Measurements from ENCODE around the gene BMX.

BMX gene

GRCh38 chrX:15507005-15507404 is 6.4 kb downstream of the BMX start:
- no peak for DNase-seq

DNA sequence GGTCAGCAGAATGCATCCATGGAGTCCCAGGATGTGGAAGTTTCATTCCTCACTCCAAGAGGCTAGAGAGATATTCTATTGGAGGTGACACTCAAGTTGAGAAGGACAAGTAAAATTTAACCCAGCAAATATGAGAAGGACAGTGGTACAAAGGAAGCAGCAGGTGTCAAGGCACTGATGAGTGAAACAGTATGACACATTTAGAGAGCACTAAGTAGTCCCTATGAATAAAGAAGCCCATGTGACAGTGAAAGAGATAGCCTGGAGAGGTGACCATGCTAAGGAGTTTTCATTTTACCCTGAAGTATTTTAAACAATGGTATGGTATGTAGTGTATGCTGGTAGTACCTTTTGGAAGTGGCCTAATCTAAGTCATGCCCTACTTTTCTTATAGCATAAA is 9.2 kb downstream of the BMX start:
- no peak for DNase-seq

- no peak for DNase-seq
These were observed 11.0 kb downstream of the BMX start for GRCh38 chrX:15511563-15511962.

- no peak for DNase-seq
These were observed 11.9 kb downstream of the BMX start for GRCh38 chrX:15512401-15512965.

- no peak for DNase-seq
These were observed 13.7 kb downstream of the BMX start for GRCh38 chrX:15514279-15514678.

DNA sequence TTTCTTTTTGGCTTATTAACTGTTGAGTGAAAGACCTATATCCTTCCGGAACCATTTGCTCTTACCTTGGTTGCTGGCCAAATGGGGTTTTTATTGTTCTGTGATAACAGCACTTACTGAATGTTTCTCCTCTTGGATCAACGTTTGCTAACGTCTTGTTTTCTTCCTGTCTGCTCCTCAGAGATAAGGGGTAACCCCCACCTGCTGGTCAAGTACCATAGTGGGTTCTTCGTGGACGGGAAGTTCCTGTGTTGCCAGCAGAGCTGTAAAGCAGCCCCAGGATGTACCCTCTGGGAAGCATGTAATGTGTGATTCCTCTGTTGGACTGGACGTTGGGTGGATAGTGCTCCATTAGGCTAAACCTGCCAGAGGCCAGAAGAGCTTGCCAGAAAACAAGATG is 15.3 kb downstream of the BMX start:
- DNase-seq, result no peak

- DNase-seq, result no peak
These were observed 21.9 kb downstream of the BMX start for GRCh38 chrX:15522464-15522863.

DNA sequence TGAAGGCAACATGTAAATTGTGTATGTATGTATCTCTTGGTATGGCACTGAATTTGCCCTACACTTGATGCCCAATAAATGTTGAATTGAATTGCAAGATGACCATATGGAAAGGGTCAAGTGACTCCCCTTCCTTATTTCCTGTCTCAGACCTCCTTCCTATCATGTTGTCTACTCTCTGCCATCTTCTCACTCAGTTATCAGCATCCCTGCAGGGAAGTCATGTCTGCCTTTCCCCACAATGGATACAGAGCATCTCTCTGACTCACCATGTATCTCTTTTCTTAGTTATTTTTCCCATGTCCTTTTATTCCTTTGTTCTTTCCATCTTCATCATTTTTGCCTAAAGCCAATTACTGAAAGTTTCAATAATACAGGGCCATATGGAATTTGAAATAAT is 22.5 kb downstream of the BMX start:
- no peak for DNase-seq

- no peak for DNase-seq
These were observed 23.8 kb downstream of the BMX start for GRCh38 chrX:15524417-15524816.

- no peak for DNase-seq
These were observed 25.2 kb downstream of the BMX start for GRCh38 chrX:15525664-15526416.

GRCh38 chrX:15529165-15529564 is 28.6 kb downstream of the BMX start:
- DNase-seq, result no peak

DNA sequence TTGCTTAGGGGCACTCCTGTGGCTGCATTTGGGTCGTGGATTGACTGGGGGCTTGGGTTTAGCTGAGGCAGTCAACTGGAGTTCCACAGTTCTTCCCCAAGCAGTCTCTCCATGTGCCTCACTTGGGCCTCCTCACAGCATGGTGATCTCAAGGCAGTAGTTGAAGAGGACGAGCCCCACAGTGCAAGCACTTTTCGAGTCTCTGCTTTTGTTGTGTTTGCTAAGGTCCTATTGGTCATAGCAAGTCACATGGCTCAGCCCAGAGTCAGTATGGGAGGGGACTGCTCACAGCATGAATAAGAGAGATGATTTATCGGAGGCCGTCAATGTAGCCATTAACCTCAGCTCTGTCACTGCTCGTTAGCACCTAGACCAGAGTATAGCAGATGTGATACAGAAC is 29.7 kb downstream of the BMX start:
- no peak for DNase-seq

DNA sequence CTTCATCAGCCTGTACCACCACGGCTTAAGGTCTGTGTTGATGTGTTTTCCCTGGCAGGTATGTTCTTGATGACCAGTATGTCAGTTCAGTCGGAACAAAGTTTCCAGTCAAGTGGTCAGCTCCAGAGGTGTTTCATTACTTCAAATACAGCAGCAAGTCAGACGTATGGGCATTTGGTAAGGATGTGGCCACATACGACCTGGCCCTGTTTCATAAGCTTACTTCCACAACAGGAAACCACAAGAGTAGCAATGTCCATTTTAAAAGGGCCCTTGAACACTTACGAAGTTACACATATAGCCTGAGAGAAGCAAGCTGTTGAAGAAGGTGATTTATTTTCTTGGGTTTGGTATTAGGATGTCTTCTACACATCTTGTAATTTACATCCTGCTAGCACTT is 46.1 kb downstream of the BMX start:
- DNase-seq, result no peak

DNA sequence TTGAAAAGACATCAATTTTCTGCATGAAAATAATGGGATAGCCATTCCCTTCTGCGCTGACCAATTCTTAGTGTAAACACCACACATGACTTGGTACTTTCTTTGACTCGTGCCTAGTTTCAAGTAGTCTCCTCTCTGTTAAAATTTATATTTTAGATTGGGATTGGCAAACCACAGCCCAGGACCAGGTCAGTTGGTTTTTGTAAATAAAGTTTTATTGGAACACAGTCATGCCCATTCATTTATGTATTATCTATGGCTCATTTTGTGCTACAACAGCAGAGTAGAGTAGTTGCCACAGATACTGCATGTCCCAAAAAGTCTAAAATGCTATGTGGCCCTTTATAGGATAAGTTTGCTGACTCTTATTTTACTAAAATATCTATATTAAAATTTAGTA is 46.7 kb downstream of the BMX start:
- no peak for DNase-seq

DNA sequence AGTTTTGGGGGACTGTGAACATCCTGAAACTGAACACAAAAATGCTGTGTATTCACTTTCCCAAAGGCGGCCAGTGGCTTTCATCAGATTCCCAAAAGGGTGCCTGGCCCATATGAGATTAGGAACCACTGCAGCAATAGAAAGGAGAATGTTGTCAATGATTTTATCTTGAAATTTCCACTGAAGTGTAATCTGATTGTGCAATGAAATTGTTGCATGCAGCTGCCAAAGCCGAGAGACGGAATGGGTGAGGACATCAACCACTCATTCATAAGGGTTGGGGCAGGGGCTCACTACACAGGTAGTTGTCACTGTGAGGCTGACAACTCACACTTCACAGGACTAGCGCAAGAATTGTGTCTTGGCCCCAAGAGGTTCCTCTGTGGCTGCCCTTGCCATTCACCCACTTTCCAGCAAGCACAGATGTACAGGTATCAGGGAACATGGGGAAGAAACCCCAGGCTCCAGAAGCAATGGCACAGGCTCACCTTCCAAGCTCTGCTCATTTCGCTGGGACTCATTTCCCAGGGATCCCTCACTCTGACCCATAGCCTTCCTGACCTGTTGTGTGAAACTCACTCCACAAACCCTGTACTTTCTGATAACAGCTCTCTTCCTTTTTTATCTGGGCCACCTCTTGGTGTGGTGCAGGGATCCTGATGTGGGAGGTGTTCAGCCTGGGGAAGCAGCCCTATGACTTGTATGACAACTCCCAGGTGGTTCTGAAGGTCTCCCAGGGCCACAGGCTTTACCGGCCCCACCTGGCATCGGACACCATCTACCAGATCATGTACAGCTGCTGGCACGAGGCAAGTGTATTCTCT is 48.8 kb downstream of the BMX start:
- DNase-seq, result no peak

DNA sequence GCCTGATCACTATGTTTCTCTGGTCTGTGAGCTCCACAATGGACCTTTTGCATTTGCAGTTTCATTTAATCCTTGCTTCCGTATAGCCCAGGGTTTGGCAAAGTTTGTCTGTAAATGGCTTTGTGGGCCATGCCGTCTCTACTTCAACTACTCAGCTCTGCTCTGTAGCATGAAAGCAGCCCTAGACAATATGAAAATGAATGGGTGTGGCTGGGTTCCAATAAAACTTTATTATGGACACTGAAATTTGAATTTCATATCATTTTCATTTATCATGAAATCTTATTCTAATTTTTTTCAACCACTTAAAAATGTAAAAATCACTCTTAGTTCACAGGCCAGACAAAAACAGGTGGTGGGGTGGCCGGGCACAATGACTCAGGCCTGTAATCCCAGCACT is 58.6 kb downstream of the BMX start:
- DNase-seq, result no peak

- DNase-seq, result no peak
These were observed 60.3 kb downstream of the BMX start for GRCh38 chrX:15560924-15561323.

DNA sequence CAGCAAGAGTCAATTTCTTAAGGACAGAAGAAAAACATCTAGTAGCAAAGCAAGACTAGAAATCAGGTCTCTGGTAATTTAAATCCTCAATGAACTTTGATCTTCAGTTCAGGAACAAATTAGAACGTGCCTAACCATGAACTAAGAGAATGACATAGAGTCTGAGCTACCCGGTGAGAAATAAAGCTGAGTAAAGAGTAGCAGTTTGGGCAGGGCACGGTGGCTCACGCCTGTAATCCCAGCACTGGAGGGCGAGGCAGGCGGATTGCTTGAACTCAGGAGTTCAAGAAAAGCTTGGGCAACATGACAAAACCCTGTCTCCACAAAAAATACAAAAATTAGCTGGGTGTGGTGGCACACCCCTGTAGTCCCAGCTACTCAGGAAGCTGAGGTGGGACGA is 62.4 kb downstream of the BMX start:
- DNase-seq, result no peak

DNA sequence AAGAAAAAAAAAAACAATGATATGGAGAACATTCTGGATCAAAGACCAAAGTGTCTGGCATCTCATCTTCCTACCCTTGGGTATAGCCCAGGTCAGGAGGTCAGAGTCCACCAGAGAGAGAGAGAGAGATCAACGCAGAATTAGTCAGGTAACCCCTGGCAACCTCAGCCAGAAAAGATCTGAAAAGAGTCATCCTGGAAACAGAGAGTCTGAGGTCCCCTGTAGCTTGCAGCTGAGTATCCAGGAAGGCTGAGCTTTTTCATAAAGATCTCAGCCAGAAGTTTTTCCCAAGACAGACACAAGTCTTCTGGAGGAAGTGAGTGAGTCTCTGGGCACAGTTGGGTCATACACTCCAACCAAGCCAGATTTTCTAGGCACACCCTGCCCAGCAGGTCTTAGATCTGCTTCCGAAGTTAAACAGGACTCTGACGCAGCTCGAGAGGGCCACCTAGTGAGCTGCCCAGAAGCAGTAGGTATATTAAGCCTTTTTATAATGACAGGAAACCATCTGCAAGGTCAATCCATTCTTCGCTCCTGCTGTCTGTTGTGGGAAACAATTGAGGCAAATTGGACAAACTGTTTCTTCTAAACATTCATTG is 64.5 kb downstream of the BMX start:
- peak; percentile 8 for DNase-seq

DNA sequence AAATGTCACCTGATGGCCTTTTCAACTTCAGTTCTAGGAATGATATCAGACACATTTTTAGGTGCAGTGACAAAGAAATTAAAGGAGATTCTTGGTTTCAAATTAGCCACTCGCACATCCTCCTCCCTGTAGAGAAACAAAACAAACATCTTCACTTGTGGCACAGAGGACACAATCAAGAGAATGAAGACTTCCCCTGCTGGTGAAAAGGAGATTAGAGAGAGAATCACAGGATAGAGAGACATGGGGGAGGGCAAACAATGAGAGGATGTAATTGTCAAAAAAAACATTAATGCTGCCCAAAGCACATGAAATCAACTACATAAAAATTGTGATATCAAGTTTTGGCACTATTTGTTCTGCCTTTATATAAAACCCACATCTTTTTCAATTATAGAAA is 65.6 kb downstream of the BMX start:
- DNase-seq, result no peak

DNA sequence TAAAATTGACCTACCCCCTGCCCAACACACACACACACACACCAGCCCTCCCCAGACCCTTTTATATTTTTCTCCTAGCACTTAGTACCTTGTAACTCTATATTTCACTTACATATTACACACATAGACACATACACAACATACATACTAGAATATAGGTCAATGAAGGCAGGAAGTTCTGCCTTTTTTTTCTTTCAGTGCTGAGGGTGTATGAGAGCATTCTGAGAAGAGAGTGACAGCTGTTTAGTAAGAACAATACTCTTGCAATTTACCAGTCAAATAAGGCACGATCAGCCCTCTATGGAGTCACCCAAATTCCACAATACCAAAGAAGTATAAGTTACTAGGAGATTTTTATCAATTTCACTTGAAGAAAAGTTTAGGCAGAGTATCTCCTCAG is 66.7 kb downstream of the BMX start:
- DNase-seq, result no peak

DNA sequence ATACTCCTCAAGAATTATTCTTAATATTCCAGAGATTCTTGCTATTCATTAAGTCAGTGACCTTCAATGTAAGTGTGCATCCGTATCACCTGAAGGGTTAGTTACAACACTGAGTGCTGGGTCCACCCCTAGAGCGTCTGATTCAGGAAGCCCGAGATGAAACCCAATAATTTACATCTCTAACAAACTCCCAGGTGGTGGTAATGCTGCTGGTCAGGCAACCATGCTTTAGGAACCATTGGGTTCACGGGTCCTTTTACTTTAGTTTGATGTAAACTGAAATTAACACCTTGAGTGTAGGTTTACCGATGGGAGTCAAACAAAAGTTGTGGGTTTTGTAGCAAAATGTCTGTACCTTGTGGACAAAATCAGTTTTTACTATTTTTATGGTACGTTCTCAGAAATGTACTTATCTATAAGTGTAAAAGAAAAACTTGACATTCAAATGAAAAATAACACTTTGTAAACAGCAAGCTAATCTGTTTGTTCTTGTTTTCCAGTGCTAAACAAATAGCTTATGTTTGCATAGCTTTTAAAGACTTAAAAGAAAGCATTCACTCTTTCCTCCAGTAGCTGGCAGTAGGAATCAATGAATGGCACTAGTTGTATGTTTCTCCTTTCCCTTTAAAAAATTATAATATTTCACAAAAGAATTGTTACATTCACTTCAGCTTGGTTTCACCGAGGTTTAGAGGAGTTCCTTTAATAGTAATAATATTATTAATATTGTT is 67.4 kb downstream of the BMX start:
- no peak for DNase-seq

DNA sequence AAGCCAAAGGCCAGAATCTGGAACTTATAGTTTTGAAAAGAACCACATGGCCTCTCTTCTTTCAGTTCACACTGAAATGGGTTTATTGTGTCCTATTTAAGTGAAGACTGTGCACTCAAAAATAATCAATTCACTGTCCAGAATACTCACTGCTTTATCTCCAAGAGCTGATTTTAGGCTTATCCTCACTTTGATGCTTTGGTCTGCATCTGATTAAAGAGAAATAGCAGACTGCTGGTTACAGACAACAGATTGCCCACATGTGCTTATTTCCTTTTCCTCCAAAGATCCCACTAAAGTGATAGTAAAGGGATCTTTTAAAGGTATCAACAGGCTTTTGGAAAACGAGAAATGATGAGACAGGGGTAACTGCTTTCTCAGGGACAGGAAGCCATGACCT is 69.5 kb downstream of the BMX start:
- DNase-seq, result no peak
